ENCODE measurements around the gene UBAP1.
"Not testable (repeated sequence)": the region's sequence is repeated elsewhere in the genome, so short reads cannot be mapped to it uniquely, and the experiment has no call there.

Gene UBAP1

GRCh38 chr9:34185778-34186551, 7.1 kb downstream of the UBAP1 start:
- TF ChIP-seq MYC (IDR thresholded peaks at IDR 0.05; ENCODE audit: low read depth, low read length), result peak; percentile 35; the same call in 1 of the 2 replicates
- TF ChIP-seq POLR2A (IDR thresholded peaks at IDR 0.05; ENCODE audit: extremely low read depth, insufficient read length), result no peak
- TF ChIP-seq MAX (IDR thresholded peaks at IDR 0.05; ENCODE audit: low read depth, low read length), result peak; percentile 56; the same call in 1 of the 2 replicates
- DNase-seq (ENCODE audit: low read depth), result peak; percentile 97
- no peak overlapping the region for H3K4me3 ChIP-seq (ENCODE audit: low read depth, low read length)

- no peak overlapping the region for H3K4me3 ChIP-seq (ENCODE audit: low read depth, low read length)
- no peak for TF ChIP-seq MAX (IDR thresholded peaks at IDR 0.05; ENCODE audit: low read depth, low read length)
- TF ChIP-seq CTCF (IDR thresholded peaks at IDR 0.05; ENCODE audit: low read depth, low read length), result no peak
- TF ChIP-seq MYC (IDR thresholded peaks at IDR 0.05; ENCODE audit: low read depth, low read length), result no peak
- no peak for TF ChIP-seq POLR2A (IDR thresholded peaks at IDR 0.05; ENCODE audit: extremely low read depth, insufficient read length)
- DNase-seq (ENCODE audit: low read depth), result no peak
Measured at GRCh38 chr9:34187891-34188240, 9.0 kb downstream of the UBAP1 start.

GRCh38 chr9:34190996-34191892, 12.4 kb downstream of the UBAP1 start:
- DNase-seq (ENCODE audit: low read depth), result peak; percentile 33
- H3K4me3 ChIP-seq (ENCODE audit: low read depth, low read length), result no peak overlapping the region
- TF ChIP-seq POLR2A (IDR thresholded peaks at IDR 0.05; ENCODE audit: extremely low read depth, insufficient read length) (no peak), MYC (IDR thresholded peaks at IDR 0.05; ENCODE audit: low read depth, low read length) (no peak)

- TF ChIP-seq POLR2A (IDR thresholded peaks at IDR 0.05; ENCODE audit: extremely low read depth, insufficient read length), result no peak
- TF ChIP-seq CTCF (IDR thresholded peaks at IDR 0.05; ENCODE audit: low read depth, low read length), result no peak
- no peak for TF ChIP-seq MYC (IDR thresholded peaks at IDR 0.05; ENCODE audit: low read depth, low read length)
- TF ChIP-seq MAX (IDR thresholded peaks at IDR 0.05; ENCODE audit: low read depth, low read length), result no peak
- no peak for DNase-seq (ENCODE audit: low read depth)
- no peak overlapping the region for H3K4me3 ChIP-seq (ENCODE audit: low read depth, low read length)
Measured at GRCh38 chr9:34195143-34195542, 16.3 kb downstream of the UBAP1 start.

GRCh38 chr9:34197286-34197685, 18.4 kb downstream of the UBAP1 start:
- DNase-seq (ENCODE audit: low read depth), result not testable (repeated sequence)

GRCh38 chr9:34197756-34198711, 19.2 kb downstream of the UBAP1 start:
- peak; percentile 34 for DNase-seq (ENCODE audit: low read depth)
- TF ChIP-seq MAX (IDR thresholded peaks at IDR 0.05; ENCODE audit: low read depth, low read length) (no peak), CTCF (IDR thresholded peaks at IDR 0.05; ENCODE audit: low read depth, low read length) (no peak), MYC (IDR thresholded peaks at IDR 0.05; ENCODE audit: low read depth, low read length) (no peak), POLR2A (IDR thresholded peaks at IDR 0.05; ENCODE audit: extremely low read depth, insufficient read length) (no peak)
- H3K4me3 ChIP-seq (ENCODE audit: low read depth, low read length), result no peak overlapping the region

More at GRCh38 chr9:34197286-34197685, 18.4 kb downstream of the UBAP1 start:
- not testable (repeated sequence) for H3K4me3 ChIP-seq (ENCODE audit: low read depth, low read length)
